ENCODE measurements around the gene AQP2.

The AQP2 gene

DNA sequence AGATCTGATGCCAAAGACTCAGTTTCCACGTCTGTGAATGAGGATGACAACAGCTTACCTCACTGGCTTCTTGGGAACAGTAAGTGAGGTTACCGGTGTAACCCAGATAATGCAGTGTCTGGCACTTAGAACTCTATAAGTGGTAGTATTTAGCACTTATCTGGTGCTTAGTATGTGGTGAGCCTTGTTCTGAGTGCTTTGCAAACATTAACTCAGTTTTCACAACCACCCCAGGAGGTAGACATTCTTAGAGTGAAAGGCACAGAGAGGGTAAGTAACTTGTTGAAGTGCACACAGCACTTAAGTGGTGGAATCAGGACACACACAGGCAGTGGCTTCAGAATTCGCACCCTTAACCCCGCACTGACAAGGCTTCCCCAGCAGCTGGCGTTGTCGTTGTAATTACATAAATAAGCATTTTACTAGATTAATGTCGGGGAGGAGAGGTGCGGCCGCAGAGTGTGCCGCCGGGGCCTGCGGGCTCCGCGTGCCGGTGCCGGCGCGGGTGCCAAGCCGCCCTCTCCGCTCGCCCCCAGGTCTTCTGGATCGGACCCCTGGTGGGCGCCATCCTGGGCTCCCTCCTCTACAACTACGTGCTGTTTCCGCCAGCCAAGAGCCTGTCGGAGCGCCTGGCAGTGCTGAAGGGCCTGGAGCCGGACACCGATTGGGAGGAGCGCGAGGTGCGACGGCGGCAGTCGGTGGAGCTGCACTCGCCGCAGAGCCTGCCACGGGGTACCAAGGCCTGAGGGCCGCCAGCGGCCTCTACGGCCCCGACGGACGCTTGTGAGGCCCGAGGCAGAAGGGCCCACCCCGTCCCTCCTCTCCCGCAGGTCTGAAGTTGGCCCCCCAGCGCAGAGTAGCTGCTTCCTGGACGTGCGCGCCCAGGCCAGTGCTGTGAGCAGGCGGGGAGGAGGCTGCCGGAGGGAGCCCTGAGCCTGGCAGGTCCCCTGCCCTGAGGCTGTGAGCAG lies 4.6 kb downstream of the AQP2 start:
- no peak for DNase-seq (ENCODE audit: low spot score)

DNA sequence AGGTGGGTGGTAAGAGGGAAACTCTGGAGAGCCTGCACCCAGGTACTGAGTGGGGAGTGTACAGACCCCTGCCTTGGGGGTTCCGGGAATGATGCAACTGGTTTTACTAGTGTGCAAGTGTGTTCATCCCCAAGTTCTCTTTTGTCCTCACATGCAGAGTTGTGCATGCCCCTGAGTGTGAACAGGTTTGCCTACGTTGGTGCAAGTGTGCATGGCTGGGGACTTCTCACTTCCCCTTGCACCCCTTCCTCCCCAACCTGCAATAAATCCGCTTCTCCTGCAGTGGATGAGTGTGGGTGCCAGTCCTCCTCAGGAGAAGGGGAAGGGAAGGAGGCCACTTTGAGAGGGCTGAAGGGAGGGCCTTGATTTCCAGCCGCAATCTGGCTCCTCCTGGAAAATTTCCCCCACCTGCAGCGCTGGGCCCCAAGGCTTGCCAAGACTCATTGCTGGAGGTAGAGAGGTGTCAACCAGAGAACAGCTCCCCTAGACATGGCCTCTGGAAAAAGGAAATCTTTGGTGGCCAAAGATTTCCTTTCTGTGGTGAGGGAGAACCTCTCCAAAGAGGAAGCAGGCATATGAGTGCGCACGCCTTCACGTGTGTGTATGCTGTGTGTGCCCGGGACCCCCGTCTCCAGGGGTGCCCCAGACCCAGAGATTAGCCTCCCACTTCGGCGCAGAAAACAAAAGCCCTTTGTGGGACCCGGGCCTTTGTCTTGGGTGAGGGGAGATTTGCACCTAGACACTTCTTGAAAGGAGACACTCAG lies 5.5 kb downstream of the AQP2 start:
- FAIRE-seq (no peak), DNase-seq (ENCODE audit: low spot score) (no peak)

More for the DNA sequence above, 4.6 kb downstream of the AQP2 start:
- FAIRE-seq: no peak

DNA sequence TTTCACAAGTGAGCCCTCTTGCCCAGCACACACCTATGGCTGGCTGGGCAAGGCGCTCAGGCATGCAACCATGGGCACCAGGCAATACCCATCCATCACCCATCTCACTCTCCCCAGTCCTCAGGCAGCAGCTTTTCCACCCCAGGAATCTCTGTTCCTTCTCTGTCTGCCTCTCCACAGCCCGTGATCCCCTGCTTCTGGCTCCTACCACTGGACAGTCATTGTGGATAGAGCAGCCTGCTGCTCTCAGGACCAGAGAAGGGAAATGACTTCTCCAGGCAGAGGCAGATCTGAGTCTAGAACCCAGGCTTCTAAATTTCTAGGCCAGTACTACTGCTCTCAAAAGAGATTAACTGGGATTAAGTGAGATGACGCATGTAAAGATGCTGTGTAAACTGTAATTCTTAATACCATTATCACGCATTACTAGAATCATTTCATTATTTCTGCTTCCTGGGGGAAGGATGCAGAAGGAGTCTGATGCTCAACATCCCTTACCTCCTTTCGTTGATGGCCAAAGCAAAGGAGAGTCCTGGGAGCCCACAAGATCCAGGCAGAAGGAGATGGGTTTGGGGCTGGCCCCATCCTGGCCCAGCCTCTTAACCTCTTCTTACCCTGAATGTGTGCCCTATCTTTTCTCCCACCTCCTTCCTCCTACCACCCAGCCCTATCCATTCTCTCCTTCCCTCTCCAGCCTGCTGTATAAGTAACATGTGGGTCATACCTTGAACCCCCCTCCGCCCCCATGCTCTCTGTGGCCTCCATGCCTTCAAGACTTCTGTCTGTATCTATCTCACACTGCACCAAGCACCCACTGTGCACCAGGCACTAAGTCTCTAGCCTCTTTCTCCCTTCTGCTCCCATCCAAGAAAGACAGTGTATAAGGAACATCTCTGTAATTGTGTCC lies 6.4 kb downstream of the AQP2 start:
- FAIRE-seq: no peak
- DNase-seq (ENCODE audit: low spot score): no peak

- FAIRE-seq: no peak
Measured at GRCh38 chr12:49957570-49957967, 7.0 kb downstream of the AQP2 start.

DNA sequence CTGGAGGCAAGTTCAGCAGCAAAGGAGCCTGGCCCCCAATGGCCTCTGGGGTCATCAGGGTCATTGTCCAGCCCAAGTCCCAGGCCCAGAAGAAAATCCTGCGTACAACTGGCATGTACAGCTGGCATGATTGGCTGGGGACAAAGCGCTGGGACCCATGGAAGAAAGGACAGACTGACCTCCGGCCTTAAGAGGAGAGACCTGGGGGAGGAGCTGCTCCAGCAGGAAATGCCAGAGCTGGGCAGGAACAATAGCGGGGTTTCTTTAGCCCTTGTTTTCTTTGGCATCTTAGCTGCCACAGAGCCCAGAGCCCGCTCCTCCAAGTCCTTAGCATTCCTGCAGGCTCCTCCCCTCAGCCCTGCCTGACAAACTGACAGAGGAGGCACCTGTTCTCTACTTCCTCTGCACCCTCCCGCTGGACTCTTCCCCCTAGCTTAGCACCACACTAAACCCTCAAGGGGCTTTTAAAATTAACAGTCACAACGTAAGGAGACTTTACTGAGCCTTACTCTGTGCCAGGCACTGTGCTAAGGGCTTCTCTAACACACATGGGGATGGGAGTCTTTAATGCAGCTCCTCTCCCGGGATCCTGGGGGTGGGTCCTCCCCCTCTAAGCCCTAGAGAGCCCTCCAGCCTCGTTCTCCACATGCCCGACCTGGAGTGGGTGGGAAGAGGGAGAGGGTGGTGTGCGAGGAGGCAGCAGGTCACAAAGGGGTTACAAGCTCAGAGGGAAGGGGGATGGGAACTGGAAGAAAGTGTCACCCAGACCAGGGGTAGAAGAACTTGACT lies 9.3 kb downstream of the AQP2 start:
- DNase-seq (ENCODE audit: low spot score): peak; percentile 84
- no peak for FAIRE-seq

More at GRCh38 chr12:49957570-49957967, 7.0 kb downstream of the AQP2 start:
- DNase-seq (ENCODE audit: low spot score): no peak

DNA sequence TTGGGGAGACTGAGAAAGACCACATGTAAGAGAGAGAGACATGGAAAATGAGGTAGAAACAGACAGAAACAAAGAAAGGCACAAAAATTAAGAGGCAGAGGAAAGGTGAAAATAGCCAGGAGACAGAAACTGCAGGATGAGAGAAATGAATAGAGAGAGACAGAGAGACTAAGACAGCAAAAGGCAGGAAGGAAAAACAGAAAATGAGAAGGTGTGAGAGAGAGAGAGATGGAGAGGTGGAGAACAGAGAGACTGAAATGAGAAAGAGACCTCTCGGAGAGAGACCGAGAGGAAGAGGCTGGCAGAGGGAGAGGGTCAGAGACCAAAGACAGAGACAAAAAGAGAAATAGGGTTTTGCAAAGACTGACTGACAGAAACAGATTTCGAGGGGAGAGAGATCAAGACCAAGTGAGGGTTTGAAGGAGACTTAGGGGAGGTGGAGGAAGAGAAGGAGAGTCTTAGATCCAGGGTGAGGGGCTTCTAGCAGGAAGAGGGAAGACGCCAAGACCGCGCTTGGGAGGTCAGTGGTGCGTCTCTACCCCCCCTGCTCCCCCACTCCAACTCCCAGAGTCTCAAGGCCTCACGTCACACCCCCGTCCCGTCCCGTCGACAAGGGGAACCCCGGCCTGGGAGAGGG lies 10.1 kb downstream of the AQP2 start:
- DNase-seq (ENCODE audit: low spot score): no peak
- no peak for FAIRE-seq

- FAIRE-seq (no peak), DNase-seq (ENCODE audit: low spot score) (no peak)
Measured at GRCh38 chr12:49961111-49961922, 10.8 kb downstream of the AQP2 start, which contains the start of gene AQP5. Gene AQP5, plus strand, starts transcription at chr12:49961872. Its CDS starts 146 bp downstream, at chr12:49962018.

- DNase-seq (ENCODE audit: low spot score): no peak
- FAIRE-seq: no peak
Measured at GRCh38 chr12:49961993-49962764, 11.6 kb downstream of the AQP2 start.

GRCh38 chr12:49962861-49963765 lies 12.6 kb downstream of the AQP2 start:
- peak; percentile 81 for DNase-seq (ENCODE audit: low spot score)
- FAIRE-seq: peak; percentile 94

- FAIRE-seq (no peak), DNase-seq (ENCODE audit: low spot score) (no peak)
Measured at GRCh38 chr12:49963976-49964815, 13.7 kb downstream of the AQP2 start.

DNA sequence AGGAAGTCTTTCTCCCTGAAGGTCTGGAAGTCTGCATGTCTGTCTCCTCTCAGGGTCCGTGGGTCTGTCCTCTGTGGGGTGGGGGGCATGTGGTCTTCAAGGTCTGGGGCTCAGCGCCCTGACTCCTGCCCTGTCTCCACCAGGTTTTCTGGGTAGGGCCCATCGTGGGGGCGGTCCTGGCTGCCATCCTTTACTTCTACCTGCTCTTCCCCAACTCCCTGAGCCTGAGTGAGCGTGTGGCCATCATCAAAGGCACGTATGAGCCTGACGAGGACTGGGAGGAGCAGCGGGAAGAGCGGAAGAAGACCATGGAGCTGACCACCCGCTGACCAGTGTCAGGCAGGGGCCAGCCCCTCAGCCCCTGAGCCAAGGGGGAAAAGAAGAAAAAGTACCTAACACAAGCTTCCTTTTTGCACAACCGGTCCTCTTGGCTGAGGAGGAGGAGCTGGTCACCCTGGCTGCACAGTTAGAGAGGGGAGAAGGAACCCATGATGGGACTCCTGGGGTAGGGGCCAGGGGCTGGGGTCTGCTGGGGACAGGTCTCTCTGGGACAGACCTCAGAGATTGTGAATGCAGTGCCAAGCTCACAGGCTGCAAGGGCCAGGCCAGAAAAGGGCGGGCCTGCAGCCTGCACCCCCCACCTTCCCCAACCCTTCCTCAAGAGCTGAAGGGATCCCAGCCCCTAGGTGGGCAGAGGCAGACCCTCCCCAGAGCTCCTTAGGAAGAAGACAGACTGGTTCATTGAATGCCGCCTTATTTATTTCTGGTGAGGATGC lies 14.5 kb downstream of the AQP2 start:
- DNase-seq (ENCODE audit: low spot score): no peak
- FAIRE-seq: no peak

DNA sequence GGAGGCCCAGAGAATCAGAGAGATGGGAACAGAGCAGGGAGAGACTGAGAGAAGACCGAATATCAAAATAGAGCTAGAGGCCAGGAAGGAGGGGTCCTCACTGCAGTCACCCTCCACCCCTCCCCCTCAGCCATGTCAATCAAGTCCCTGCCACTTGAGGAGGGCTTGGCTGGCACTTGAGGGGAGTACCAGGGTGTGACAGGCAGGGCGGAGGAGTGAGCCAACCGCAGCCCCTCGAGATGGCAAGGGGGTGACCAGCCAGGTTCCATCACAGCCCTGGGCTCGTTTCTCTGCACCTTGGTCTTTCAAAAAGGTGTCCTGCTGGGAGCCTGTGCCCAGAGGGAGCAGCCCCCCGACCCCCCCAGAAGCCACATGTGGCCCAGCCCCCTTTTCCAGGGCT lies 15.3 kb downstream of the AQP2 start:
- FAIRE-seq (no peak), DNase-seq (ENCODE audit: low spot score) (no peak)

GRCh38 chr12:49966511-49967041 lies 16.0 kb downstream of the AQP2 start:
- FAIRE-seq (no peak), DNase-seq (ENCODE audit: low spot score) (no peak)

- DNase-seq (ENCODE audit: low spot score) (peak; percentile 87), FAIRE-seq (peak; percentile 93)
Measured at GRCh38 chr12:49967042-49967776, 16.7 kb downstream of the AQP2 start.
